Liver (tissue), 9 donors: ENCODE data around the gene APOBEC3A. TPM values are rescaled to one million over a fixed set of nuclear protein-coding genes. Genes with fewer than 3 reads are reported as not detected.

ENCODE experiments used
- DNase-seq: peaks from one replicate; pipeline ENCODE4 v3.0.0-alpha.2; 2017; ENCODE audit warnings: low spot score
- H3K27ac ChIP-seq, 2 donors: one replicate each; pipeline ENCODE4 v1.7.0; 2013; ENCODE audit warnings: inconsistent platforms in 2 of 2, low read length in 2 of 2, control low read depth in 1 of 2, low read depth in 1 of 2, mild to moderate bottlenecking in 1 of 2
- H3K27me3 ChIP-seq, 4 donors: one replicate each; pipeline versions ENCODE4 v1.6.1 to v1.7.0; 2013; ENCODE audit warnings: low read length in 3 of 4, inconsistent platforms in 1 of 4, mild to moderate bottlenecking in 1 of 4, moderate library complexity in 1 of 4; ENCODE audit not compliant: control insufficient read depth in 4 of 4, insufficient read depth in 4 of 4
- H3K36me3 ChIP-seq, 4 donors: one replicate each; pipeline versions ENCODE4 v1.6.1 to v1.7.0; 2013; ENCODE audit warnings: low read length in 3 of 4, mild to moderate bottlenecking in 3 of 4, low read depth in 1 of 4, moderate library complexity in 1 of 4; ENCODE audit not compliant: control insufficient read depth in 4 of 4, insufficient read depth in 3 of 4
- H3K4me1 ChIP-seq, 4 donors: one replicate each; pipeline versions ENCODE4 v1.6.1 to v1.7.0; 2013; ENCODE audit warnings: low read length in 3 of 4, mild to moderate bottlenecking in 3 of 4, moderate library complexity in 1 of 4; ENCODE audit not compliant: control insufficient read depth in 4 of 4, insufficient read depth in 4 of 4
- H3K4me3 ChIP-seq, 3 donors: one replicate each; pipeline versions ENCODE4 v1.6.1 to v1.7.0; 2013; ENCODE audit warnings: low read length in 3 of 3, control low read depth in 1 of 3, low read depth in 1 of 3, mild to moderate bottlenecking in 1 of 3
- H3K9ac ChIP-seq, 2 donors: one replicate each; pipeline ENCODE4 v1.7.0; 2013; ENCODE audit warnings: low read length in 2 of 2, mild to moderate bottlenecking in 2 of 2, moderate library complexity in 2 of 2, control low read depth in 1 of 2, low read depth in 1 of 2
- H3K9me3 ChIP-seq, 4 donors: one replicate each; pipeline versions ENCODE4 v1.6.1 to v1.7.0; 2013; ENCODE audit warnings: low read length in 3 of 4; ENCODE audit not compliant: control insufficient read depth in 4 of 4
- EGR1 ChIP-seq, 2 donors: IDR thresholded peaks; 2 replicates each; pipeline ENCODE4 v1.6.1; 2016 to 2018; ENCODE audit warnings: antibody characterized with exemption in 2 of 2, low read depth in 2 of 2
- FOXA1 ChIP-seq: IDR thresholded peaks from 2 replicates; pipeline ENCODE4 v1.6.1; 2016; ENCODE audit warnings: antibody characterized with exemption
- FOXA2 ChIP-seq: IDR thresholded peaks from 2 replicates; pipeline ENCODE4 v1.6.1; 2016; ENCODE audit warnings: antibody characterized with exemption
- GABPA ChIP-seq, 2 donors: IDR thresholded peaks in 1 of 2; conservative IDR thresholded peaks in 1 of 2; 2 replicates each; pipeline ENCODE4 v1.6.1; 2016; ENCODE audit warnings: antibody characterized with exemption in 2 of 2, mild to moderate bottlenecking in 1 of 2, moderate library complexity in 1 of 2
- HNF4A ChIP-seq, 2 donors: conservative IDR thresholded peaks; 2 replicates each; pipeline ENCODE4 v1.6.1; 2016; ENCODE audit warnings: antibody characterized with exemption in 2 of 2, mild to moderate bottlenecking in 2 of 2
- HNF4G ChIP-seq: IDR thresholded peaks from 2 replicates; pipeline ENCODE4 v1.6.1; 2016; ENCODE audit warnings: antibody characterized with exemption
- JUND ChIP-seq, 2 donors: IDR thresholded peaks; 2 replicates each; pipeline ENCODE4 v1.6.1; 2016; ENCODE audit warnings: antibody characterized with exemption in 2 of 2
- NR2F2 ChIP-seq: IDR thresholded peaks from 2 replicates; pipeline ENCODE4 v1.6.1; 2016; ENCODE audit warnings: antibody characterized with exemption
- RAD21 ChIP-seq, 2 donors: IDR thresholded peaks; 2 replicates each; pipeline ENCODE4 v1.6.1; 2016; ENCODE audit warnings: antibody characterized with exemption in 2 of 2, mild to moderate bottlenecking in 2 of 2
- RXRA ChIP-seq, 2 donors: IDR thresholded peaks; 2 replicates each; pipeline ENCODE4 v1.6.1; 2017 to 2018; ENCODE audit warnings: antibody characterized with exemption in 2 of 2, mild to moderate bottlenecking in 1 of 2
- SP1 ChIP-seq: IDR thresholded peaks from 2 replicates; pipeline ENCODE4 v1.6.1; 2018; ENCODE audit warnings: antibody characterized with exemption, mild to moderate bottlenecking
- TAF1 ChIP-seq: conservative IDR thresholded peaks from 2 replicates; pipeline ENCODE4 v1.6.1; 2016; ENCODE audit warnings: antibody characterized with exemption, mild to moderate bottlenecking
- YY1 ChIP-seq: IDR thresholded peaks from 2 replicates; pipeline ENCODE4 v1.6.1; 2016; ENCODE audit warnings: antibody characterized with exemption, mild to moderate bottlenecking
- WGBS: extraction: QIAGEN DNeasy Blood & Tissue Kit; methylation state at CpG from one replicate; pipeline ENCODE4 v1.1.7; 2013; 5-methylcytosine and 5-hydroxymethylcytosine counted together
- polyA plus RNA-seq, 2 donors: library from polyadenylated mRNA; stranded (reverse) in 1 of 2; unstranded in 1 of 2; fragments of 200-250 nt in 1 of 2; fragments of >200 nt in 1 of 2; fragmentation: Nextera tagmentation in 1 of 2; extraction: Ambion mirVana in 1 of 2; gene quantifications; one replicate each; pipeline versions ENCODE4 v1.2.1 to v1.2.3, GENCODE V29; 2013 to 2015
- total RNA-seq, 2 donors: library from RNA; depleted of rRNA; stranded (reverse); fragments of >200 nt; gene quantifications; one replicate each; pipeline ENCODE4 v1.2.3, GENCODE V29; 2014
- TF ChIP-seq, protein P1 (sequence below): IDR thresholded peaks from 2 replicates; pipeline ENCODE4 v1.6.1; 2016; ENCODE audit warnings: antibody characterized with exemption
- TF ChIP-seq, protein P2 (sequence below): fragments of 150-350 bp; IDR thresholded peaks from 2 replicates; pipeline ENCODE4 v1.5.1; 2017; ENCODE audit warnings: improper control_type of control experiment, low read depth, low read length; ENCODE audit not compliant: missing input control
- TF ChIP-seq, protein P3 (sequence below): IDR thresholded peaks from 2 replicates; pipeline ENCODE4 v1.6.1; 2016; ENCODE audit warnings: antibody characterized with exemption
- TF ChIP-seq, protein P4 (sequence below): IDR thresholded peaks from 2 replicates; pipeline ENCODE4 v1.6.1; 2016; ENCODE audit warnings: antibody characterized with exemption
- TF ChIP-seq, protein P5 (sequence below): IDR thresholded peaks from 2 replicates; pipeline ENCODE4 v1.6.1; 2016; ENCODE audit warnings: antibody characterized with exemption, mild to moderate bottlenecking
- donor health status: healthy.
- donor health status: healthy.
- donor health status: healthy.
- donor health status: healthy.
- donor health status: healthy.

The APOBEC3A gene
- total and polyA plus RNA-seq, 4 donors: 0.26 to 8.7 (median 4.6) TPM

DNA sequence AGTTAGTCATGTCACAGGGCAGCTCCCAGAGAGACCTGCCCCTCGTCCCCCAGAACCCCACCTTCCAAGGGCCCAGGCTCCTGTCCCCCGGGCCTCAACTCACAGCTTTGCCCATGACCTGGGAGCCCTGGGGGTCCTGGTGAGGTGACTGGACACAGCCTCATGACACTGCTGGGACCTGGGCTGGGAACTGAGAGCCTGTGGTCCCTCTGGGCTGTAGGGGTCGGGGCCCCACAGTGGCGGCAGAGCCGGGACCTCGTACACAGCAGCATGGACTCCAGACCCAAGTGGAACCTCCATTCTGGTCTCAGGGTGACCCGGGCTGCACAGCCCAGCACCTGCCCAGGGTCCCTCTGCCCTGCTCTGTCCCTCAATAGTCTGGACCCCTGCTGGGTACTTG lies 6.9 kb downstream of the APOBEC3A start:
- no peaks in the 10 kb centered on the region for H3K27me3 ChIP-seq
- H3K36me3 ChIP-seq: no peaks in the 10 kb centered on the region
- no peak for DNase-seq
- no peak overlapping the region for H3K4me3 ChIP-seq
- H3K9ac ChIP-seq: no peak overlapping the region
- H3K9me3 ChIP-seq: no peaks in the 10 kb centered on the region
- H3K4me1 ChIP-seq: no peaks in the 10 kb centered on the region
- WGBS: 75% methylated on average over 7 of the region's 7 CpGs
- TF ChIP-seq NR2F2 (no peak), SP1 (no peak), YY1 (no peak), TAF1 (no peak), GABPA (IDR thresholded peaks at IDR 0.05 in 1 of 2, conservative IDR thresholded peaks at IDR 0.05 in 1 of 2) (no peak), HNF4G (no peak), RAD21 (IDR thresholded peaks at IDR 0.05) (no peak), JUND (IDR thresholded peaks at IDR 0.05) (no peak), FOXA1 (no peak), FOXA2 (no peak), HNF4A (conservative IDR thresholded peaks at IDR 0.05) (no peak), RXRA (IDR thresholded peaks at IDR 0.05) (no peak)
- TF ChIP-seq, protein P1, sequence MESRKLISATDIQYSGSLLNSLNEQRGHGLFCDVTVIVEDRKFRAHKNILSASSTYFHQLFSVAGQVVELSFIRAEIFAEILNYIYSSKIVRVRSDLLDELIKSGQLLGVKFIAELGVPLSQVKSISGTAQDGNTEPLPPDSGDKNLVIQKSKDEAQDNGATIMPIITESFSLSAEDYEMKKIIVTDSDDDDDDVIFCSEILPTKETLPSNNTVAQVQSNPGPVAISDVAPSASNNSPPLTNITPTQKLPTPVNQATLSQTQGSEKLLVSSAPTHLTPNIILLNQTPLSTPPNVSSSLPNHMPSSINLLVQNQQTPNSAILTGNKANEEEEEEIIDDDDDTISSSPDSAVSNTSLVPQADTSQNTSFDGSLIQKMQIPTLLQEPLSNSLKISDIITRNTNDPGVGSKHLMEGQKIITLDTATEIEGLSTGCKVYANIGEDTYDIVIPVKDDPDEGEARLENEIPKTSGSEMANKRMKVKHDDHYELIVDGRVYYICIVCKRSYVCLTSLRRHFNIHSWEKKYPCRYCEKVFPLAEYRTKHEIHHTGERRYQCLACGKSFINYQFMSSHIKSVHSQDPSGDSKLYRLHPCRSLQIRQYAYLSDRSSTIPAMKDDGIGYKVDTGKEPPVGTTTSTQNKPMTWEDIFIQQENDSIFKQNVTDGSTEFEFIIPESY: no peak
- TF ChIP-seq, protein P2, sequence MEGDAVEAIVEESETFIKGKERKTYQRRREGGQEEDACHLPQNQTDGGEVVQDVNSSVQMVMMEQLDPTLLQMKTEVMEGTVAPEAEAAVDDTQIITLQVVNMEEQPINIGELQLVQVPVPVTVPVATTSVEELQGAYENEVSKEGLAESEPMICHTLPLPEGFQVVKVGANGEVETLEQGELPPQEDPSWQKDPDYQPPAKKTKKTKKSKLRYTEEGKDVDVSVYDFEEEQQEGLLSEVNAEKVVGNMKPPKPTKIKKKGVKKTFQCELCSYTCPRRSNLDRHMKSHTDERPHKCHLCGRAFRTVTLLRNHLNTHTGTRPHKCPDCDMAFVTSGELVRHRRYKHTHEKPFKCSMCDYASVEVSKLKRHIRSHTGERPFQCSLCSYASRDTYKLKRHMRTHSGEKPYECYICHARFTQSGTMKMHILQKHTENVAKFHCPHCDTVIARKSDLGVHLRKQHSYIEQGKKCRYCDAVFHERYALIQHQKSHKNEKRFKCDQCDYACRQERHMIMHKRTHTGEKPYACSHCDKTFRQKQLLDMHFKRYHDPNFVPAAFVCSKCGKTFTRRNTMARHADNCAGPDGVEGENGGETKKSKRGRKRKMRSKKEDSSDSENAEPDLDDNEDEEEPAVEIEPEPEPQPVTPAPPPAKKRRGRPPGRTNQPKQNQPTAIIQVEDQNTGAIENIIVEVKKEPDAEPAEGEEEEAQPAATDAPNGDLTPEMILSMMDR: no peak
- TF ChIP-seq, protein P3, sequence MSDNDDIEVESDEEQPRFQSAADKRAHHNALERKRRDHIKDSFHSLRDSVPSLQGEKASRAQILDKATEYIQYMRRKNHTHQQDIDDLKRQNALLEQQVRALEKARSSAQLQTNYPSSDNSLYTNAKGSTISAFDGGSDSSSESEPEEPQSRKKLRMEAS: no peak
- TF ChIP-seq, protein P4, sequence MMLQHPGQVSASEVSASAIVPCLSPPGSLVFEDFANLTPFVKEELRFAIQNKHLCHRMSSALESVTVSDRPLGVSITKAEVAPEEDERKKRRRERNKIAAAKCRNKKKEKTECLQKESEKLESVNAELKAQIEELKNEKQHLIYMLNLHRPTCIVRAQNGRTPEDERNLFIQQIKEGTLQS: no peak
- TF ChIP-seq, protein P5, sequence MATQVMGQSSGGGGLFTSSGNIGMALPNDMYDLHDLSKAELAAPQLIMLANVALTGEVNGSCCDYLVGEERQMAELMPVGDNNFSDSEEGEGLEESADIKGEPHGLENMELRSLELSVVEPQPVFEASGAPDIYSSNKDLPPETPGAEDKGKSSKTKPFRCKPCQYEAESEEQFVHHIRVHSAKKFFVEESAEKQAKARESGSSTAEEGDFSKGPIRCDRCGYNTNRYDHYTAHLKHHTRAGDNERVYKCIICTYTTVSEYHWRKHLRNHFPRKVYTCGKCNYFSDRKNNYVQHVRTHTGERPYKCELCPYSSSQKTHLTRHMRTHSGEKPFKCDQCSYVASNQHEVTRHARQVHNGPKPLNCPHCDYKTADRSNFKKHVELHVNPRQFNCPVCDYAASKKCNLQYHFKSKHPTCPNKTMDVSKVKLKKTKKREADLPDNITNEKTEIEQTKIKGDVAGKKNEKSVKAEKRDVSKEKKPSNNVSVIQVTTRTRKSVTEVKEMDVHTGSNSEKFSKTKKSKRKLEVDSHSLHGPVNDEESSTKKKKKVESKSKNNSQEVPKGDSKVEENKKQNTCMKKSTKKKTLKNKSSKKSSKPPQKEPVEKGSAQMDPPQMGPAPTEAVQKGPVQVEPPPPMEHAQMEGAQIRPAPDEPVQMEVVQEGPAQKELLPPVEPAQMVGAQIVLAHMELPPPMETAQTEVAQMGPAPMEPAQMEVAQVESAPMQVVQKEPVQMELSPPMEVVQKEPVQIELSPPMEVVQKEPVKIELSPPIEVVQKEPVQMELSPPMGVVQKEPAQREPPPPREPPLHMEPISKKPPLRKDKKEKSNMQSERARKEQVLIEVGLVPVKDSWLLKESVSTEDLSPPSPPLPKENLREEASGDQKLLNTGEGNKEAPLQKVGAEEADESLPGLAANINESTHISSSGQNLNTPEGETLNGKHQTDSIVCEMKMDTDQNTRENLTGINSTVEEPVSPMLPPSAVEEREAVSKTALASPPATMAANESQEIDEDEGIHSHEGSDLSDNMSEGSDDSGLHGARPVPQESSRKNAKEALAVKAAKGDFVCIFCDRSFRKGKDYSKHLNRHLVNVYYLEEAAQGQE: no peak
- H3K27ac ChIP-seq: no peak overlapping the region

DNA sequence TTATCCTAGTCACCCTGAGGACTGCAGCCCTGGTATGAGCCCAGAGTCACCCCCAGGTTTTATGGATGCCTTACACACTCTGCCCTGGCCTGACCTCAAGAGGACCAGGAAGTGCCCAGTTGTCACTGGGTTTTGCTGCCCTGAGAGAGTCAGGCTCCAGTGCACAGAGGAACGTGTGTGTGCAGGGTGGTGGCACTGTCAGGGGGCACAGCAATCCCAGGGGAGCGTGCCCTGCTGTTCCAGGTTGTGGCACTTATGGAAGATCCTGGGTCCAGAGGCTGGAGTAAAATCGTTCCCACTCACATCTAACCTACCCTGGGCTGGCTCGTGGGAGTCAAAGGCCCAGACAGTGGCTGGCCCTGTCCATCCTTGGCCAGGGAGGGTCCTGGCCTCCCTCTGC lies 7.6 kb downstream of the APOBEC3A start:
- Histone ChIP-seq H3K9ac (no peak overlapping the region), H3K27ac (no peak overlapping the region), H3K4me3 (no peak overlapping the region), H3K4me1 (no peaks in the 10 kb centered on the region), H3K27me3 (no peaks in the 10 kb centered on the region), H3K9me3 (no peaks in the 10 kb centered on the region), H3K36me3 (no peaks in the 10 kb centered on the region)
- 81% methylated on average over 4 of the region's 4 CpGs for WGBS
- DNase-seq: no peak
- TF ChIP-seq, protein P1: no peak
- TF ChIP-seq RXRA (IDR thresholded peaks at IDR 0.05) (no peak), FOXA1 (no peak), FOXA2 (no peak), NR2F2 (no peak), EGR1 (IDR thresholded peaks at IDR 0.05; ENCODE audit: low read depth in 2 of 2) (no peak), RAD21 (IDR thresholded peaks at IDR 0.05) (no peak), TAF1 (no peak), GABPA (IDR thresholded peaks at IDR 0.05 in 1 of 2, conservative IDR thresholded peaks at IDR 0.05 in 1 of 2) (no peak), YY1 (no peak)
- TF ChIP-seq, protein P5: no peak
- TF ChIP-seq, protein P3: no peak
